Osteoblast (primary cell): ENCODE data around the gene KRT82. TPM values are rescaled to one million over a fixed set of nuclear protein-coding genes. Genes with fewer than 3 reads are reported as not detected.

ENCODE experiments used
- DNase-seq: peaks from one replicate; pipeline ENCODE4 v3.0.0; 2011; ENCODE audit warnings: low spot score, mixed read lengths; ENCODE audit not compliant: insufficient read length; ENCODE audit errors: missing footprints
- H2AFZ ChIP-seq: 2 replicates; pipeline ENCODE4 v1.6.0; 2011; ENCODE audit warnings: mild to moderate bottlenecking, low read length
- H3K27ac ChIP-seq: 2 replicates; pipeline ENCODE4 v1.5.1; 2011; ENCODE audit warnings: mild to moderate bottlenecking, low read depth, low read length, moderate library complexity
- H3K27me3 ChIP-seq: 2 replicates; pipeline ENCODE4 v1.6.0; 2012; ENCODE audit warnings: mild to moderate bottlenecking, control low read depth, inconsistent platforms, low read length, moderate library complexity; ENCODE audit not compliant: insufficient read depth
- H3K36me3 ChIP-seq: 2 replicates; pipeline ENCODE4 v1.5.1; 2011; ENCODE audit warnings: mild to moderate bottlenecking, low read length, control low read depth, moderate library complexity; ENCODE audit not compliant: insufficient read depth
- H3K4me1 ChIP-seq: 2 replicates; pipeline ENCODE4 v1.5.1; 2011; ENCODE audit warnings: mild to moderate bottlenecking, low read length, control low read depth, moderate library complexity; ENCODE audit not compliant: insufficient read depth
- H3K4me2 ChIP-seq: 2 replicates; pipeline ENCODE4 v1.6.0; 2011; ENCODE audit warnings: mild to moderate bottlenecking, low read length; ENCODE audit not compliant: insufficient read depth
- H3K4me3 ChIP-seq: fragments of 200-600 bp; sonication (generic); 3 replicates; pipeline ENCODE4 v1.5.1; 2012; ENCODE audit warnings: mild to moderate bottlenecking, low read length, inconsistent platforms; ENCODE audit not compliant: insufficient read depth
- H3K79me2 ChIP-seq: 2 replicates; pipeline ENCODE4 v1.6.0; 2012; ENCODE audit warnings: mild to moderate bottlenecking, low read length, control low read depth, inconsistent platforms; ENCODE audit not compliant: insufficient read depth
- H3K9me3 ChIP-seq: 2 replicates; pipeline ENCODE4 v1.5.1; 2011; ENCODE audit warnings: low read depth, low read length, control low read depth
- H4K20me1 ChIP-seq: 2 replicates; pipeline ENCODE4 v1.6.0; 2012; ENCODE audit warnings: mild to moderate bottlenecking, low read length, control low read depth; ENCODE audit not compliant: insufficient read depth
- total RNA-seq: library from RNA; depleted of rRNA; stranded (reverse); fragments of >200 nt; gene quantifications from 2 replicates; pipeline ENCODE4 v1.2.3, GENCODE V29; 2012
- TF ChIP-seq, protein P1 (sequence below): IDR thresholded peaks from 2 replicates; pipeline ENCODE4 v1.5.1; 2011; ENCODE audit warnings: mild to moderate bottlenecking, low read depth, low read length, moderate library complexity; ENCODE audit errors: extremely low read depth

The KRT82 gene
- total RNA-seq, 1 donor: not detected

DNA sequence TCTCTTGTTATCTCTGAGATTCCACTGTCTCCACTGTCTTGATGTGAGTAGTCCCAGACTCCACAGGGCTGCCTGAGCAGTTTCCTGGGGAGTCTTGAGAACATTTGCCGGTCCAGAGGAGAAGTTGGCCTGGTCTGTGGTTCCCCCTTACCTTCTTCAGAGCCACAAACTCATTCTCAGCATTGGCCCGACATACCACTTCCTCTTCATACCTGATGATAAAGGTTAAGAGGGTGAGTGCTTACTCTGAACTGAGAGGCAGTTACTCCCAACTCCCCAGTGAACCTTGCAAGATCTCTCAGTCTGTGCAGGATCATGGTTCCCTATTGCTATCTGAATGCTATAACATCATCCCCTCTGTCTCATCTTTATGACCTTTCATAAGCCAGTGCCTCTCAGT, 23.3 kb downstream of the KRT82 start:
- no peaks in the 10 kb centered on the region for H3K79me2 ChIP-seq
- no peaks in the 10 kb centered on the region for H3K4me1 ChIP-seq
- no peaks in the 10 kb centered on the region for H3K36me3 ChIP-seq
- H3K27ac ChIP-seq: no peak overlapping the region
- no peak overlapping the region for H3K4me2 ChIP-seq
- TF ChIP-seq, protein P1, sequence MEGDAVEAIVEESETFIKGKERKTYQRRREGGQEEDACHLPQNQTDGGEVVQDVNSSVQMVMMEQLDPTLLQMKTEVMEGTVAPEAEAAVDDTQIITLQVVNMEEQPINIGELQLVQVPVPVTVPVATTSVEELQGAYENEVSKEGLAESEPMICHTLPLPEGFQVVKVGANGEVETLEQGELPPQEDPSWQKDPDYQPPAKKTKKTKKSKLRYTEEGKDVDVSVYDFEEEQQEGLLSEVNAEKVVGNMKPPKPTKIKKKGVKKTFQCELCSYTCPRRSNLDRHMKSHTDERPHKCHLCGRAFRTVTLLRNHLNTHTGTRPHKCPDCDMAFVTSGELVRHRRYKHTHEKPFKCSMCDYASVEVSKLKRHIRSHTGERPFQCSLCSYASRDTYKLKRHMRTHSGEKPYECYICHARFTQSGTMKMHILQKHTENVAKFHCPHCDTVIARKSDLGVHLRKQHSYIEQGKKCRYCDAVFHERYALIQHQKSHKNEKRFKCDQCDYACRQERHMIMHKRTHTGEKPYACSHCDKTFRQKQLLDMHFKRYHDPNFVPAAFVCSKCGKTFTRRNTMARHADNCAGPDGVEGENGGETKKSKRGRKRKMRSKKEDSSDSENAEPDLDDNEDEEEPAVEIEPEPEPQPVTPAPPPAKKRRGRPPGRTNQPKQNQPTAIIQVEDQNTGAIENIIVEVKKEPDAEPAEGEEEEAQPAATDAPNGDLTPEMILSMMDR: no peak
- no peak for DNase-seq
- H3K9me3 ChIP-seq: no peaks in the 10 kb centered on the region
- no peak overlapping the region for H2AFZ ChIP-seq
- no peak overlapping the region for H3K4me3 ChIP-seq
- H3K27me3 ChIP-seq: peaks cover 54% of the 10 kb centered on the region
- H4K20me1 ChIP-seq: no peaks in the 10 kb centered on the region

DNA sequence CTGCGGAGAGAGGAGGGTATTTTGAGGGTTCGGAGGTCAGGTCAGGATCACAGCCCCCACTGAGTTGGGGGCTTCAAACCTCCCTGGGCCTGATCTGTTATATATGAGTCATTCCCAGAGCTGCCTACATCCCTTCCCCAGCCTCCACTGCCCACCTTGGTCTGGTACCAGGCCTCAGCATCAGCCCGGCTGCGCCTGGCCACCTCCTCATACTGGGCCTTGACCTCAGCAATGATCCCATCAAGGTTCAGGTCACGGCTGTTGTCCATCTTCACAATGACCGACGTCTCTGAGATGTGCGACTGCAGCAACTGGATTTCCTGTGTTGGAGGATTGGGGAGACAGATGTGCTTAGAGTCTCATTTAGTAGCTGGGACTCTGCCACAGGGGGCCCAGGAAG, 24.9 kb downstream of the KRT82 start:
- peak; percentile 74 for DNase-seq
- no peak overlapping the region for H3K4me3 ChIP-seq
- TF ChIP-seq, protein P1: no peak
- no peak overlapping the region for H3K4me2 ChIP-seq
- H2AFZ ChIP-seq: no peak overlapping the region
- H3K27me3 ChIP-seq: peaks cover 44% of the 10 kb centered on the region
- no peaks in the 10 kb centered on the region for H3K79me2 ChIP-seq
- H3K4me1 ChIP-seq: no peaks in the 10 kb centered on the region
- no peaks in the 10 kb centered on the region for H4K20me1 ChIP-seq
- no peaks in the 10 kb centered on the region for H3K9me3 ChIP-seq
- H3K36me3 ChIP-seq: no peaks in the 10 kb centered on the region
- no peak overlapping the region for H3K27ac ChIP-seq

DNA sequence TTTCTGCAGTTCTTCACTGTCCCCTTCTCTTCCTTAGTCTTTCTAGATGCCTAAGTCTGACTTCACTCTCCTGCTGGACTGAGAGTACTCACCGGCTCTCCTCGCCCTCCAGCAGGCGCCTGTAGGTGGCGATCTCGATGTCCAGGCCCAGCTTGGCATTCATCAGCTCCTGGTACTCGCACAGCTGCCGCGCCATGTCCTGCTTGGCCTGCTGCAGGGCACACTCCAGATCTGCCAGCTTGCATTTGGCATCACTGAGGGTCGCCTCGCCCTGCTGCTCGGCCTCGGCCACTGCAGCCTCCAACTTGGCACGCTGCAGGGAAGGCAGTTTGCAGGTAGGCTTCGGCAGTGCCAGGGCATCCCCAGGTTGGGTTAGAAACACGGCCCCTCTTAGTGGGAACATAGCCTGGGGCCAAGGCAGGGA, 25.9 kb downstream of the KRT82 start:
- no peaks in the 10 kb centered on the region for H4K20me1 ChIP-seq
- no peaks in the 10 kb centered on the region for H3K36me3 ChIP-seq
- peak; percentile 90 for DNase-seq
- H3K79me2 ChIP-seq: no peaks in the 10 kb centered on the region
- no peak overlapping the region for H3K4me3 ChIP-seq
- H2AFZ ChIP-seq: no peak overlapping the region
- peaks cover 45% of the 10 kb centered on the region for H3K27me3 ChIP-seq
- TF ChIP-seq, protein P1: peak; percentile 64
- no peaks in the 10 kb centered on the region for H3K9me3 ChIP-seq
- H3K4me1 ChIP-seq: no peaks in the 10 kb centered on the region
- H3K4me2 ChIP-seq: no peak overlapping the region
- no peak overlapping the region for H3K27ac ChIP-seq

DNA sequence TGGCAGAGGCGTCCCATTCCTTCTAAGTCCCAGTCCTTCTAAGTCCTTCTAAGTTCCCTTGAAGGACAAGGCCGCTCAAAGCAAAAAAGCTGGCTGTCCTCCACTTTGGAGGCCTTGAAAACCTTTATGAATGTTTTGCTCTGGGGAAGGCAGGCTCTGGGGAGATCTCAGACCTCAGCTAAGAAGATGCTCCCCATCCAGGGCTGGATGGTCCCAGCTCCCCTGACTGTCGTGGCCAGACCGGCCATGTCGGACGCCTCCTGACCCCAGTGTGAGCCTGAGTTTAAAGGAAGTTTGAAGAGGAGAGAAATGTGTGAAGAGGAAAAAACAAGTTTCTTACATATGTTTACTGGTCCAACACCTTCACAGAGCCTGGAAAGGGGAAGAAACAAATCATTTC, 26.6 kb downstream of the KRT82 start:
- H3K4me2 ChIP-seq: no peak overlapping the region
- TF ChIP-seq, protein P1: no peak
- H3K27me3 ChIP-seq: peaks cover 39% of the 10 kb centered on the region
- no peaks in the 10 kb centered on the region for H3K4me1 ChIP-seq
- no peaks in the 10 kb centered on the region for H3K36me3 ChIP-seq
- no peaks in the 10 kb centered on the region for H3K9me3 ChIP-seq
- H4K20me1 ChIP-seq: no peaks in the 10 kb centered on the region
- DNase-seq: peak; percentile 31
- H3K27ac ChIP-seq: no peak overlapping the region
- H2AFZ ChIP-seq: no peak overlapping the region
- no peaks in the 10 kb centered on the region for H3K79me2 ChIP-seq
- H3K4me3 ChIP-seq: no peak overlapping the region
